G401.6 (cell line): Measurements from ENCODE around the gene NFKBIB.

Experiments
- FAIRE-seq: peaks from 2 replicates; lab custom pipeline; 2012; peaks lifted over from hg19 to GRCh38; lab: Jason Lieb, UNC

The NFKBIB gene

DNA sequence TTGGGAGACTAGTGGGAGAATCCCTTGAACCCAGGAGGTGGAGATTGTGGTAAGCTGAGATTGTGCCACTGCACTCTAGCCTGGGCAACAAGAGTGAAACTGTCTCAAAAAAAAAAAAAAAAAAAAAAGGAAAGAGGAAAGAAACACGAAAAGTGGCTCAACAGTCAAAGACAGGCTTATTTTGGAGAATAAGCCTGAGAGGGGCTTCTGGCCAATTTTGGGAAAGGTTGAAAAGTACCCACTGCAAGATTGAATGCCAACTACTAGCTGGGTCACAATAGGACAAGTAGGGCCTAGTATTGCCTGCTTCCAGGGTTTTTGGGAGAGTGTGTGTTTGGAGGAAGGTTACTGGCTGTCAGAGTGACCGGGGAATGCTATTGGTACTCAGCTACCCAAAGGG lies 58.5 kb downstream of the NFKBIB start:
- FAIRE-seq = no peak
